Measurements from ENCODE around the gene IFNL4. TPM values are rescaled to one million over a fixed set of nuclear protein-coding genes. Genes with fewer than 3 reads are reported as not detected.

The IFNL4 gene
- total and polyA plus RNA-seq, 4 donors: not detected

DNA sequence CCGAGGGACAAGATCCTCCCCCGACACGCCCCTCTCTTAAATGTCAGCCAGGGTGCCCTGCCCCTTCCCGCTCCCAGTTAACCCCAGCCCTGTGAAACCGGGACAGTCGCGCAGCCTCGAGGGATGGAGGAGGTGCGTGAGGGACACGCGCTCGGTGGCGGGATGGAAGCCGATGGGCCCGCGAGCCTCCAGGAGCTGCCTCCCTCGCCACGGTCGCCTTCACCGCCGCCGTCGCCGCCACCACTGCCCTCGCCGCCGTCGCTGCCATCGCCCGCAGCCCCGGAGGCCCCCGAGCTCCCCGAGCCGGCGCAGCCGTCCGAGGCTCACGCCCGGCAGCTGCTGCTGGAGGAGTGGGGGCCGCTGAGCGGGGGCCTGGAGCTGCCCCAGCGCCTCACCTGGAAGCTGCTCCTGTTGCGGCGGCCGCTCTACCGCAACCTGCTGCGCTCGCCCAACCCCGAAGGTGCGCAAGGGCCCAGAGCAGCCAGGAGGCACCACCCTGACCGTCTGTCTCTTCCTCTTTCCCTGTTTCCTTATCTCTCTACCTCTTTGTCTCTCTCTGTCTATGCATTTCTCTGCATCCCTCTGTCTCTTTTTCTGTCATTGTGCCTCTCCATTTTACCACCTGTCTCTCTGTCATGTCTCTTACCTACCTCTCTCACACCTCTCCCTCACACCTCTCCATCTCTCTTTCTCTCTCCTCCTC, 51.6 kb downstream of the IFNL4 start, which contains the start of gene NCCRP1:
TSS of gene NCCRP1 (plus strand) at position 105 of the 703 bp plus-strand sequence. CDS start at position 124, 19 bp downstream.
- WGBS: 7% methylated on average over 51 of the region's 51 CpGs
- Histone ChIP-seq H3K9ac (ENCODE audit: low read depth in 1 of 2, low read length in 2 of 2) (no peak within 1 kb of the TSS), H3K9me3 (ENCODE audit: control insufficient read depth in 4 of 4, low read length in 3 of 4) (no peaks in the 10 kb centered on the region), H3K4me3 (ENCODE audit: low read depth in 1 of 3, low read length in 3 of 3) (no peak within 1 kb of the TSS), H3K36me3 (ENCODE audit: control insufficient read depth in 4 of 4, insufficient read depth in 3 of 4, low read depth in 1 of 4, low read length in 3 of 4) (no peaks in the 10 kb centered on the region), H3K4me1 (ENCODE audit: control insufficient read depth in 4 of 4, insufficient read depth in 4 of 4, low read length in 3 of 4) (peaks cover 0 to 10% (median 2%) of the 10 kb centered on the region in 4 donors), H3K27me3 (ENCODE audit: control insufficient read depth in 4 of 4, insufficient read depth in 4 of 4, low read length in 3 of 4) (peaks cover 0 to 17% (median 4%) of the 10 kb centered on the region in 4 donors), H3K27ac (ENCODE audit: low read depth in 1 of 2, low read length in 2 of 2) (no peak within 1 kb of the TSS)
- no peak for DNase-seq (ENCODE audit: low spot score)
- TF ChIP-seq NR2F2 (IDR thresholded peaks at IDR 0.05) (no peak), YY1 (IDR thresholded peaks at IDR 0.05) (no peak), FOXA2 (IDR thresholded peaks at IDR 0.05) (no peak), HNF4G (IDR thresholded peaks at IDR 0.05) (no peak), GABPA (IDR thresholded peaks at IDR 0.05 in 1 of 2, conservative IDR thresholded peaks at IDR 0.05 in 1 of 2) (no peak)
- TF ChIP-seq, protein P1, sequence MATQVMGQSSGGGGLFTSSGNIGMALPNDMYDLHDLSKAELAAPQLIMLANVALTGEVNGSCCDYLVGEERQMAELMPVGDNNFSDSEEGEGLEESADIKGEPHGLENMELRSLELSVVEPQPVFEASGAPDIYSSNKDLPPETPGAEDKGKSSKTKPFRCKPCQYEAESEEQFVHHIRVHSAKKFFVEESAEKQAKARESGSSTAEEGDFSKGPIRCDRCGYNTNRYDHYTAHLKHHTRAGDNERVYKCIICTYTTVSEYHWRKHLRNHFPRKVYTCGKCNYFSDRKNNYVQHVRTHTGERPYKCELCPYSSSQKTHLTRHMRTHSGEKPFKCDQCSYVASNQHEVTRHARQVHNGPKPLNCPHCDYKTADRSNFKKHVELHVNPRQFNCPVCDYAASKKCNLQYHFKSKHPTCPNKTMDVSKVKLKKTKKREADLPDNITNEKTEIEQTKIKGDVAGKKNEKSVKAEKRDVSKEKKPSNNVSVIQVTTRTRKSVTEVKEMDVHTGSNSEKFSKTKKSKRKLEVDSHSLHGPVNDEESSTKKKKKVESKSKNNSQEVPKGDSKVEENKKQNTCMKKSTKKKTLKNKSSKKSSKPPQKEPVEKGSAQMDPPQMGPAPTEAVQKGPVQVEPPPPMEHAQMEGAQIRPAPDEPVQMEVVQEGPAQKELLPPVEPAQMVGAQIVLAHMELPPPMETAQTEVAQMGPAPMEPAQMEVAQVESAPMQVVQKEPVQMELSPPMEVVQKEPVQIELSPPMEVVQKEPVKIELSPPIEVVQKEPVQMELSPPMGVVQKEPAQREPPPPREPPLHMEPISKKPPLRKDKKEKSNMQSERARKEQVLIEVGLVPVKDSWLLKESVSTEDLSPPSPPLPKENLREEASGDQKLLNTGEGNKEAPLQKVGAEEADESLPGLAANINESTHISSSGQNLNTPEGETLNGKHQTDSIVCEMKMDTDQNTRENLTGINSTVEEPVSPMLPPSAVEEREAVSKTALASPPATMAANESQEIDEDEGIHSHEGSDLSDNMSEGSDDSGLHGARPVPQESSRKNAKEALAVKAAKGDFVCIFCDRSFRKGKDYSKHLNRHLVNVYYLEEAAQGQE (IDR thresholded peaks at IDR 0.05): no peak

DNA sequence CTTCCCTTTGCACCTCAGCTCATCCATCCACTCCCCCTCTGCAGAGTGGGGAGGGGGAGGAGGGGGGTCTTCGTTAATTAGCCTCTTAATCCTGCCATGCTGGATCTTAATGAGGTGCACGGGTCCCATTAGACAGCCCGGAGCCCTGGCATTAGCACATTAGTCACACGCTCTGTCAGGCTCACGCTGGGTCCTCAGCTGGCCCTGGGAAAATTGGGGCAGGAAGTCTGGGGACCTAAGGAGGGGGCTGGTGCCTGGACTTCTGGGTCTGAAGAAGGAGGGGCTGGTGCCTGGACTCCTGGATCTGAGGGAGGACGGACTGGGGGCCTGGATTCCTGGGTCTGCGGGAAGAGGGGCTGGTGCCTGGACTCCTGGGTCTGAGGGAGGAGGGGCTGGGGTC, 52.3 kb downstream of the IFNL4 start:
- H3K4me3 ChIP-seq (ENCODE audit: low read depth in 1 of 3, low read length in 3 of 3): no peak overlapping the region
- no peak for TF ChIP-seq HNF4G (IDR thresholded peaks at IDR 0.05)
- no peak overlapping the region for H3K27ac ChIP-seq (ENCODE audit: low read depth in 1 of 2, low read length in 2 of 2)
- peaks cover 0 to 10% (median 2%) of the 10 kb centered on the region in 4 donors for H3K4me1 ChIP-seq (ENCODE audit: control insufficient read depth in 4 of 4, insufficient read depth in 4 of 4, low read length in 3 of 4)
- H3K9me3 ChIP-seq (ENCODE audit: control insufficient read depth in 4 of 4, low read length in 3 of 4): no peaks in the 10 kb centered on the region
- 34% methylated on average over 7 of the region's 7 CpGs for WGBS
- H3K27me3 ChIP-seq (ENCODE audit: control insufficient read depth in 4 of 4, insufficient read depth in 4 of 4, low read length in 3 of 4): peaks cover 0 to 17% (median 4%) of the 10 kb centered on the region in 4 donors
- no peaks in the 10 kb centered on the region for H3K36me3 ChIP-seq (ENCODE audit: control insufficient read depth in 4 of 4, insufficient read depth in 3 of 4, low read depth in 1 of 4, low read length in 3 of 4)
- no peak for DNase-seq (ENCODE audit: low spot score)
- no peak overlapping the region for H3K9ac ChIP-seq (ENCODE audit: low read depth in 1 of 2, low read length in 2 of 2)

Other genes with a start within 250 kb of the IFNL4 start
- 1 to 10 TPM; 3.1 to 4.3 TPM for gene FBXO27, start 216.3 kb downstream of the IFNL4 start, total RNA-seq
- gene FBXO27, start 216.3 kb downstream of the IFNL4 start, polyA plus RNA-seq: 1 to 10 TPM; 2.1 to 5.0 TPM
- gene ACP7, start 164.5 kb downstream of the IFNL4 start, total RNA-seq: under 1 TPM in 1 of 2 donors, not detected in 1; 0.05 TPM
- not detected for gene ACP7, start 164.5 kb downstream of the IFNL4 start, polyA plus RNA-seq
- gene PAK4, start 123.1 kb downstream of the IFNL4 start, total RNA-seq: 1 to 10 TPM; 5.4 to 9.5 TPM
- gene PAK4, start 123.1 kb downstream of the IFNL4 start, polyA plus RNA-seq: 10 to 100 TPM in 1 of 2 donors, 1 to 10 TPM in 1; 6.0 to 16.6 TPM
- gene NCCRP1, start 51.9 kb downstream of the IFNL4 start, total RNA-seq: not detected
- gene NCCRP1, start 51.9 kb downstream of the IFNL4 start, polyA plus RNA-seq: not detected
- gene SYCN, start 44.6 kb downstream of the IFNL4 start, total RNA-seq: not detected
- not detected for gene SYCN, start 44.6 kb downstream of the IFNL4 start, polyA plus RNA-seq
- gene IFNL3, start 3.9 kb downstream of the IFNL4 start, total RNA-seq: not detected
- gene IFNL3, start 3.9 kb downstream of the IFNL4 start, polyA plus RNA-seq: not detected
- gene IFNL2, start 19.5 kb upstream of the IFNL4 start, total RNA-seq: not detected
- not detected for gene IFNL2, start 19.5 kb upstream of the IFNL4 start, polyA plus RNA-seq
- gene IFNL1, start 47.6 kb upstream of the IFNL4 start, total RNA-seq: not detected
- gene IFNL1, start 47.6 kb upstream of the IFNL4 start, polyA plus RNA-seq: not detected
- gene LRFN1, start 72.0 kb upstream of the IFNL4 start, total RNA-seq: under 1 TPM; 0.75 to 0.98 TPM
- under 1 TPM; 0.11 to 0.55 TPM for gene LRFN1, start 72.0 kb upstream of the IFNL4 start, polyA plus RNA-seq
- 10 to 100 TPM in 1 of 2 donors, 1 to 10 TPM in 1; 9.1 to 20.6 TPM for gene GMFG, start 87.2 kb upstream of the IFNL4 start, total RNA-seq
- gene GMFG, start 87.2 kb upstream of the IFNL4 start, polyA plus RNA-seq: 10 to 100 TPM; 19.1 to 24.2 TPM
- gene SAMD4B, start 93.6 kb upstream of the IFNL4 start, total RNA-seq: 10 to 100 TPM; 22.5 to 38.4 TPM
- gene SAMD4B, start 93.6 kb upstream of the IFNL4 start, polyA plus RNA-seq: 10 to 100 TPM; 17.3 to 39.4 TPM
- gene PAF1, start 142.2 kb upstream of the IFNL4 start, total RNA-seq: 10 to 100 TPM; 13.7 to 16.7 TPM
- gene PAF1, start 142.2 kb upstream of the IFNL4 start, polyA plus RNA-seq: 10 to 100 TPM; 21.2 to 29.4 TPM
- gene MED29, start 142.5 kb upstream of the IFNL4 start, total RNA-seq: 10 to 100 TPM; 11.0 to 13.8 TPM
- gene MED29, start 142.5 kb upstream of the IFNL4 start, polyA plus RNA-seq: 10 to 100 TPM; 21.0 to 24.2 TPM
- 1 to 10 TPM; 3.6 to 9.0 TPM for gene ZFP36, start 158.0 kb upstream of the IFNL4 start, total RNA-seq
- gene ZFP36, start 158.0 kb upstream of the IFNL4 start, polyA plus RNA-seq: 10 to 100 TPM; 62.0 to 91.9 TPM
- gene PLEKHG2, start 163.8 kb upstream of the IFNL4 start, total RNA-seq: 1 to 10 TPM; 3.7 to 4.5 TPM
- 1 to 10 TPM; 2.1 to 2.2 TPM for gene PLEKHG2, start 163.8 kb upstream of the IFNL4 start, polyA plus RNA-seq
- 100 to 1,000 TPM; 109 to 111 TPM for gene RPS16, start 187.1 kb upstream of the IFNL4 start, total RNA-seq
- 1,000 to 10,000 TPM in 1 of 2 donors, 100 to 1,000 TPM in 1; 324 to 1,094 TPM for gene RPS16, start 187.1 kb upstream of the IFNL4 start, polyA plus RNA-seq
- gene SUPT5H, start 196.7 kb upstream of the IFNL4 start, total RNA-seq: 10 to 100 TPM; 19.3 to 48.0 TPM
- 10 to 100 TPM; 42.5 to 52.5 TPM for gene SUPT5H, start 196.7 kb upstream of the IFNL4 start, polyA plus RNA-seq
- gene TIMM50, start 232.0 kb upstream of the IFNL4 start, total RNA-seq: 10 to 100 TPM; 24.3 to 28.9 TPM
- 10 to 100 TPM; 32.1 to 39.9 TPM for gene TIMM50, start 232.0 kb upstream of the IFNL4 start, polyA plus RNA-seq

Measured in liver (tissue), 9 donors.